H9 (cell line): ENCODE data around the gene MUC4. TPM values are rescaled to one million over a fixed set of nuclear protein-coding genes. Genes with fewer than 3 reads are reported as not detected.

Experiments used
- DNase-seq: peaks from one replicate; pipeline ENCODE4 v3.0.0-alpha.2; 2017
- H2AFZ ChIP-seq: one replicate; pipeline ENCODE4 v1.6.1; 2013; ENCODE audit warnings: mild to moderate bottlenecking, low read length, control low read depth, moderate library complexity
- H2AK5ac ChIP-seq: 2 replicates; pipeline ENCODE4 v1.6.1; 2013; ENCODE audit warnings: low read length, control low read depth, mixed read lengths; ENCODE audit not compliant: insufficient read length
- H2BK120ac ChIP-seq: one replicate; pipeline ENCODE4 v1.6.1; 2013; ENCODE audit warnings: low read depth, mild to moderate bottlenecking, low read length, control low read depth, inconsistent platforms; ENCODE audit not compliant: poor library complexity, severe bottlenecking
- H2BK12ac ChIP-seq: 2 replicates; pipeline ENCODE4 v1.6.1; 2013; ENCODE audit warnings: low read length, control low read depth, mixed read lengths, low read depth; ENCODE audit not compliant: insufficient read length
- H2BK15ac ChIP-seq: 2 replicates; pipeline ENCODE4 v1.6.1; 2013; ENCODE audit warnings: low read depth, low read length, control low read depth
- H2BK20ac ChIP-seq: one replicate; pipeline ENCODE4 v1.6.1; 2013; ENCODE audit warnings: low read depth, mild to moderate bottlenecking, low read length, control low read depth, inconsistent platforms; ENCODE audit not compliant: poor library complexity, severe bottlenecking
- H2BK5ac ChIP-seq: 2 replicates; pipeline ENCODE4 v1.6.1; 2013; ENCODE audit warnings: low read length, control low read depth, mixed read lengths; ENCODE audit not compliant: insufficient read length
- H3K14ac ChIP-seq: 2 replicates; pipeline ENCODE4 v1.6.1; 2013; ENCODE audit warnings: low read length, control low read depth; ENCODE audit not compliant: insufficient read depth
- H3K18ac ChIP-seq: 2 replicates; pipeline ENCODE4 v1.6.1; 2013; ENCODE audit warnings: low read depth, mild to moderate bottlenecking, mixed read lengths, low read length, control low read depth; ENCODE audit not compliant: insufficient read length
- H3K23ac ChIP-seq: 2 replicates; pipeline ENCODE4 v1.6.1; 2013; ENCODE audit warnings: low read length, control low read depth, mixed read lengths, low read depth; ENCODE audit not compliant: insufficient read length
- H3K23me2 ChIP-seq: 2 replicates; pipeline ENCODE4 v1.6.1; 2013; ENCODE audit warnings: low read depth, mild to moderate bottlenecking, mixed read lengths, low read length, control low read depth; ENCODE audit not compliant: insufficient read length, poor library complexity, severe bottlenecking
- H3K27ac ChIP-seq: 2 replicates; pipeline ENCODE4 v1.5.1; 2013; ENCODE audit warnings: low read length, control low read depth, mixed read lengths, low read depth; ENCODE audit not compliant: insufficient read length
- H3K27me3 ChIP-seq: 2 replicates; pipeline ENCODE4 v1.6.1; 2013; ENCODE audit warnings: low read length, control low read depth, inconsistent platforms; ENCODE audit not compliant: insufficient read depth
- H3K4ac ChIP-seq: 2 replicates; pipeline ENCODE4 v1.6.1; 2013; ENCODE audit warnings: low read depth, mild to moderate bottlenecking, control low read depth, inconsistent platforms, low read length, moderate library complexity
- H3K4me1 ChIP-seq: 2 replicates; pipeline ENCODE4 v1.6.1; 2013; ENCODE audit warnings: low read length, control low read depth, inconsistent platforms; ENCODE audit not compliant: insufficient read depth
- H3K4me2 ChIP-seq: 2 replicates; pipeline ENCODE4 v1.6.1; 2013; ENCODE audit warnings: low read length, control low read depth, mixed read lengths; ENCODE audit not compliant: insufficient read length, insufficient read depth
- H3K56ac ChIP-seq: 2 replicates; pipeline ENCODE4 v1.6.1; 2013; ENCODE audit warnings: low read depth, mild to moderate bottlenecking, mixed read lengths, low read length, control low read depth; ENCODE audit not compliant: insufficient read length
- H3K79me1 ChIP-seq: 2 replicates; pipeline ENCODE4 v1.6.1; 2013; ENCODE audit warnings: low read depth, mild to moderate bottlenecking, moderate library complexity, low read length, control low read depth, inconsistent platforms; ENCODE audit not compliant: insufficient read depth, poor library complexity, severe bottlenecking
- H3K79me2 ChIP-seq: 2 replicates; pipeline ENCODE4 v1.6.1; 2013; ENCODE audit warnings: low read length, control low read depth, inconsistent platforms; ENCODE audit not compliant: insufficient read depth
- H3K9ac ChIP-seq: 2 replicates; pipeline ENCODE4 v1.6.1; 2013; ENCODE audit warnings: low read length, control low read depth, mixed read lengths; ENCODE audit not compliant: insufficient read length; ENCODE audit errors: extremely low read depth
- H3K9me3 ChIP-seq: one replicate; pipeline ENCODE4 v1.6.1; 2013; ENCODE audit warnings: low read depth, low read length, inconsistent platforms; ENCODE audit not compliant: control insufficient read depth
- H3T11ph ChIP-seq: one replicate; pipeline ENCODE4 v1.6.1; 2013; ENCODE audit warnings: mild to moderate bottlenecking, low read length, control low read depth, inconsistent platforms
- H4K20me1 ChIP-seq: one replicate; pipeline ENCODE4 v1.6.1; 2013; ENCODE audit not compliant: control insufficient read depth, insufficient read length, insufficient read depth
- H4K5ac ChIP-seq: 2 replicates; pipeline ENCODE4 v1.6.1; 2013; ENCODE audit warnings: low read depth, mild to moderate bottlenecking, mixed read lengths, low read length, control low read depth; ENCODE audit not compliant: insufficient read length
- H4K8ac ChIP-seq: replicated peaks from 2 replicates; pipeline ENCODE4 v1.6.1; 2013; ENCODE audit warnings: low read length, control low read depth, mixed read lengths, low read depth; ENCODE audit not compliant: insufficient read length
- H4K91ac ChIP-seq: 2 replicates; pipeline ENCODE4 v1.6.1; 2013; ENCODE audit warnings: low read depth, mild to moderate bottlenecking, moderate library complexity, mixed read lengths, low read length, control low read depth; ENCODE audit not compliant: insufficient read length
- H3K27ac Mint-ChIP-seq, 3 experiments: 2 replicates in 2 of 3; 3 replicates in 1 of 3; pipeline ENCODE4 v1.8.0; 2020 to 2021; ENCODE audit warnings: mixed read lengths in 3 of 3, mild to moderate bottlenecking in 1 of 3, moderate library complexity in 1 of 3
- H3K27me3 Mint-ChIP-seq: 2 replicates; pipeline ENCODE4 v1.8.0; 2021; ENCODE audit warnings: low read depth, mild to moderate bottlenecking, moderate library complexity, mixed read lengths
- H3K36me3 Mint-ChIP-seq, 3 experiments: 2 replicates in 2 of 3; 3 replicates in 1 of 3; pipeline ENCODE4 v1.8.0; 2020 to 2021; ENCODE audit warnings: low read depth in 3 of 3, mixed read lengths in 3 of 3; ENCODE audit not compliant: insufficient read depth in 1 of 3
- H3K4me1 Mint-ChIP-seq, 2 experiments: 2 replicates each; pipeline ENCODE4 v1.8.0; 2020; ENCODE audit warnings: mixed read lengths in 2 of 2
- H3K4me3 Mint-ChIP-seq, 2 experiments: 2 replicates in 1 of 2; 3 replicates in 1 of 2; pipeline ENCODE4 v1.8.0; 2020 to 2021; ENCODE audit warnings: mild to moderate bottlenecking in 2 of 2, mixed read lengths in 2 of 2, moderate library complexity in 1 of 2
- H3K9me3 Mint-ChIP-seq, 2 experiments: 2 replicates in 1 of 2; 3 replicates in 1 of 2; pipeline ENCODE4 v1.8.0; 2020; ENCODE audit warnings: mild to moderate bottlenecking in 2 of 2, mixed read lengths in 2 of 2, moderate library complexity in 1 of 2
- WGBS: extraction: QIAGEN DNeasy Blood & Tissue Kit; methylation state at CpG from one replicate; pipeline ENCODE4 v1.1.7; 2013; ENCODE audit warnings: missing lambda C conversion rate, low lambda C conversion rate, mixed read lengths; ENCODE audit not compliant: insufficient read length; ENCODE audit errors: extremely low coverage; 5-methylcytosine and 5-hydroxymethylcytosine counted together
- total RNA-seq: library from RNA; stranded (reverse); gene quantifications from 2 replicates; pipeline ENCODE4 v1.2.1, GENCODE V29; 2021
- TF ChIP-seq, protein P1 (sequence below): fragments of 200-600 bp; sonication (generic); conservative IDR thresholded peaks from 3 replicates; pipeline ENCODE4 v1.8.0; 2021; ENCODE audit warnings: antibody characterized with exemption, mild to moderate bottlenecking

The MUC4 gene
- total RNA-seq, 1 experiment from 2014 or later = 1.2 TPM

DNA sequence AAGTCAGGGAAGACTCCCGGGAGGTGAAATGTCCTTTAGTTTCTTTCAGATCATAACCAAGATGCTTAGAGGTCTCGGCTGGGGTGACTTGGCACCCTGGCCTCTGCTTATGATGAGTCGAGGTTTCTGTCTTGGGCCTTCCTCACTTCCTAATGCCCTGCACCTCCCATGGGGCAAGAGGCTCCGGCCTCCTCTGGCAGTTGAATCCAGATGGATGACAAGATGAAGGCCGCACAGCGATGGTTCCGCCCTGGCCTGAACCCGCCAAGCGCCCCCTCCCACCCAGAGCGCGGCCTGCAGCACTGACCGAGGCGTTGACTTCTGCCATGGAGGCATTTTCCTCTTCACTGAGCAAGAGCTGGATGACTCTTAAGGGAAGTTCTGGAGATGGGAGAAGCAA is 59.7 kb downstream of the MUC4 start:
- Histone ChIP-seq H3K14ac (no peak overlapping the region), H4K20me1 (no peaks in the 10 kb centered on the region), H3K27me3 (peaks cover 5% of the 10 kb centered on the region; the same call in 1 of the 2 replicates), H2BK120ac (no peak overlapping the region), H3K56ac (no peak overlapping the region), H3T11ph (no peak overlapping the region), H3K79me2 (no peaks in the 10 kb centered on the region), H3K9ac (no peak overlapping the region), H2AFZ (no peak overlapping the region), H2BK15ac (no peak overlapping the region), H3K27ac (no peak overlapping the region), H2BK20ac (no peak overlapping the region), H3K4me2 (no peak overlapping the region), H3K79me1 (no peaks in the 10 kb centered on the region), H4K8ac (no peak overlapping the region), H4K91ac (no peak overlapping the region), H3K4me1 (peaks cover 3% of the 10 kb centered on the region; the same call in 1 of the 2 replicates), H2BK12ac (no peak overlapping the region), H3K23ac (no peak overlapping the region), H2AK5ac (no peak overlapping the region), H3K23me2 (no peaks in the 10 kb centered on the region), H3K4ac (no peak overlapping the region), H4K5ac (no peak overlapping the region), H3K18ac (no peak overlapping the region), H3K9me3 (no peaks in the 10 kb centered on the region), H2BK5ac (no peak overlapping the region)
- H3K36me3 Mint-ChIP-seq = peaks cover 0 to 3% (median 0%) of the 10 kb centered on the region in 3 experiments; a peak in 4 of 7 replicates
- peaks cover 3 to 4% of the 10 kb centered on the region in 2 experiments; a peak in 4 of 5 replicates for H3K9me3 Mint-ChIP-seq
- TF ChIP-seq, protein P1, sequence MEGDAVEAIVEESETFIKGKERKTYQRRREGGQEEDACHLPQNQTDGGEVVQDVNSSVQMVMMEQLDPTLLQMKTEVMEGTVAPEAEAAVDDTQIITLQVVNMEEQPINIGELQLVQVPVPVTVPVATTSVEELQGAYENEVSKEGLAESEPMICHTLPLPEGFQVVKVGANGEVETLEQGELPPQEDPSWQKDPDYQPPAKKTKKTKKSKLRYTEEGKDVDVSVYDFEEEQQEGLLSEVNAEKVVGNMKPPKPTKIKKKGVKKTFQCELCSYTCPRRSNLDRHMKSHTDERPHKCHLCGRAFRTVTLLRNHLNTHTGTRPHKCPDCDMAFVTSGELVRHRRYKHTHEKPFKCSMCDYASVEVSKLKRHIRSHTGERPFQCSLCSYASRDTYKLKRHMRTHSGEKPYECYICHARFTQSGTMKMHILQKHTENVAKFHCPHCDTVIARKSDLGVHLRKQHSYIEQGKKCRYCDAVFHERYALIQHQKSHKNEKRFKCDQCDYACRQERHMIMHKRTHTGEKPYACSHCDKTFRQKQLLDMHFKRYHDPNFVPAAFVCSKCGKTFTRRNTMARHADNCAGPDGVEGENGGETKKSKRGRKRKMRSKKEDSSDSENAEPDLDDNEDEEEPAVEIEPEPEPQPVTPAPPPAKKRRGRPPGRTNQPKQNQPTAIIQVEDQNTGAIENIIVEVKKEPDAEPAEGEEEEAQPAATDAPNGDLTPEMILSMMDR = no peak
- peaks cover 6 to 22% of the 10 kb centered on the region in 2 experiments for H3K4me1 Mint-ChIP-seq
- H3K27me3 Mint-ChIP-seq = peaks cover 21% of the 10 kb centered on the region
- H3K27ac Mint-ChIP-seq = no peak overlapping the region; a peak in 1 of 7 replicates
- no peak overlapping the region for H3K4me3 Mint-ChIP-seq
- no peak for DNase-seq
- no CpG with 5 or more reads among the region's 13 CpGs for WGBS
